GM12878 (cell line): ENCODE data around the gene XPO5. TPM values are rescaled to one million over a fixed set of nuclear protein-coding genes. Genes with fewer than 3 reads are reported as not detected.

Source experiments
- ATAC-seq: fragments of 200-7000 bp; cut with Tn5 transposase; 3 replicates; pipeline ENCODE4 v1.9.1; 2020; ENCODE audit warnings: mild to moderate bottlenecking, moderate library complexity
- BruUV-seq: library from RNA; stranded (reverse); fragments of 400-500 nt; replicated peaks from 2 replicates; lab custom pipeline; 2021; lab: Mats Ljungman, UMichigan
- CTCF ChIA-PET: fragments of 300-600 bp; sonication (Branson Sonifier 250); formaldehyde crosslinking; extraction: SDS; loops from one replicate; lab custom pipeline; 2021; ENCODE audit warnings: inconsistent platforms; lab: Yijun Ruan, JAX
- POLR2A ChIA-PET: fragments of 350-600 bp; formaldehyde crosslinking; extraction: SDS; loops from one replicate; lab custom pipeline; 2021; ENCODE audit warnings: inconsistent platforms; lab: Charles Lee
- RAD21 ChIA-PET: fragments of 300-600 bp; sonication (Branson Sonifier 250); formaldehyde crosslinking; loops from one replicate; lab custom pipeline; 2023; ENCODE audit warnings: antibody characterized with exemption; ENCODE audit not compliant: unreplicated experiment; lab: Charles Lee
- SMC1A ChIA-PET: fragments of 300-600 bp; sonication (Branson Sonifier 250); formaldehyde crosslinking; loops from one replicate; lab custom pipeline; 2023; ENCODE audit not compliant: unreplicated experiment, uncharacterized antibody; lab: Charles Lee
- DNase-seq: peaks from one replicate; pipeline ENCODE4 v3.0.0-alpha.2; 2011; ENCODE audit warnings: low read depth, low spot score
- FAIRE-seq: peaks from 3 replicates; lab custom pipeline; 2011; peaks lifted over from hg19 to GRCh38; lab: Jason Lieb, UNC
- H2AFZ ChIP-seq: 2 replicates; pipeline ENCODE4 v1.6.0; 2011; ENCODE audit warnings: low read depth, low read length, control low read depth; ENCODE audit not compliant: control insufficient read depth
- H3K27ac ChIP-seq: 2 replicates; pipeline ENCODE4 v1.5.1; 2011; ENCODE audit warnings: control low read depth; ENCODE audit not compliant: control insufficient read depth, insufficient read depth
- H3K27me3 ChIP-seq, 2 experiments: replicated peaks in 1 of 2; 2 replicates each; pipeline versions ENCODE4 v1.6.0 to v1.6.1; 2011; ENCODE audit warnings: low read length in 1 of 2; ENCODE audit not compliant: control insufficient read depth in 2 of 2, insufficient read depth in 2 of 2
- H3K36me3 ChIP-seq, 2 experiments: 2 replicates each; pipeline ENCODE4 v1.5.1; 2011; ENCODE audit warnings: low read length in 1 of 2; ENCODE audit not compliant: control insufficient read depth in 2 of 2, insufficient read depth in 2 of 2
- H3K4me1 ChIP-seq: 2 replicates; pipeline ENCODE4 v1.6.1; 2011; ENCODE audit warnings: mild to moderate bottlenecking, low read length, moderate library complexity, mixed read lengths; ENCODE audit not compliant: control insufficient read depth, insufficient read depth
- H3K4me2 ChIP-seq: 2 replicates; pipeline ENCODE4 v1.6.0; 2011; ENCODE audit warnings: control low read depth; ENCODE audit not compliant: control insufficient read depth, insufficient read depth
- H3K4me3 ChIP-seq: fragments of 200-600 bp; sonication (generic); 2 replicates; pipeline ENCODE4 v1.5.1; 2016
- H3K79me2 ChIP-seq: 2 replicates; pipeline ENCODE4 v1.6.0; 2011; ENCODE audit warnings: low read length; ENCODE audit not compliant: control insufficient read depth, insufficient read depth
- H3K9ac ChIP-seq: 2 replicates; pipeline ENCODE4 v1.8.0; 2011; ENCODE audit warnings: low read length, control low read depth, mixed read lengths; ENCODE audit not compliant: control insufficient read depth, insufficient read depth
- H3K9me3 ChIP-seq: replicated peaks from 3 replicates; pipeline ENCODE4 v1.5.1; 2011; ENCODE audit warnings: mild to moderate bottlenecking, low read length; ENCODE audit not compliant: control insufficient read depth, insufficient read depth
- H4K20me1 ChIP-seq: 2 replicates; pipeline ENCODE4 v1.6.0; 2011; ENCODE audit not compliant: control insufficient read depth, insufficient read depth
- BHLHE40 ChIP-seq, 2 experiments: fragments of 450-650 bp in 1 of 2; IDR thresholded peaks; 2 replicates each; pipeline ENCODE4 v1.6.1; 2011 to 2017; ENCODE audit warnings: low read depth in 2 of 2, borderline replicate concordance in 1 of 2, improper control_type of control experiment in 1 of 2, low read length in 1 of 2, mild to moderate bottlenecking in 1 of 2
- MEF2A ChIP-seq: IDR thresholded peaks from 2 replicates; pipeline ENCODE4 v1.6.1; 2011; ENCODE audit warnings: low read depth, mild to moderate bottlenecking, low read length, moderate library complexity; ENCODE audit not compliant: insufficient read depth
- NBN ChIP-seq: fragments of 450-650 bp; IDR thresholded peaks from 2 replicates; pipeline ENCODE4 v1.6.1; 2016
- NFYA ChIP-seq: IDR thresholded peaks from 2 replicates; pipeline ENCODE4 v1.6.1; 2011; ENCODE audit warnings: low read depth, mild to moderate bottlenecking, low read length, improper control_type of control experiment, borderline replicate concordance
- PML ChIP-seq: IDR thresholded peaks from 2 replicates; pipeline ENCODE4 v1.6.1; 2012; ENCODE audit warnings: low read length, inconsistent platforms
- ZNF622 ChIP-seq: fragments of 450-650 bp; IDR thresholded peaks from 2 replicates; pipeline ENCODE4 v1.6.1; 2017; ENCODE audit warnings: mild to moderate bottlenecking, inconsistent platforms
- ZSCAN29 ChIP-seq: fragments of 450-650 bp; IDR thresholded peaks from 2 replicates; pipeline ENCODE4 v1.6.1; 2017; ENCODE audit warnings: mild to moderate bottlenecking, moderate library complexity
- WGBS: methylation state at CpG from one replicate; pipeline ENCODE4 v1.1.6; 2016; ENCODE audit warnings: low lambda C conversion rate; ENCODE audit not compliant: insufficient replicate concordance, insufficient coverage; ENCODE audit errors: missing lambda C conversion rate; 5-methylcytosine and 5-hydroxymethylcytosine counted together
- in situ Hi-C: fragments of 300-500 bp; cut with MboI; formaldehyde crosslinking; loops from 9 replicates; pipeline ENCODE4 v1.14.3; 2018; ENCODE audit warnings: mixed read lengths
- intact Hi-C: fragments of 100-400 bp; cut with micrococcal nuclease; formaldehyde crosslinking; loops from one replicate; pipeline ENCODE4 v1.14.2; 2022; ENCODE audit not compliant: unreplicated experiment
- polyA plus RNA-seq, 11 experiments: library from polyadenylated mRNA; depleted of rRNA in 4 of 11; unstranded in 6 of 11; stranded (reverse) in 5 of 11; fragments of >200 nt; fragmentation: Nextera tagmentation in 4 of 11; fragmentation: Illumina TruSeq in 1 of 11; extraction: Ambion mirVana in 4 of 11; extraction: Trizol in 1 of 11; gene quantifications; 1 replicate in 1 of 11; 2 replicates in 10 of 11; pipeline versions ENCODE4 v1.2.1 to v1.2.3, GENCODE V29; 2011 to 2016; ENCODE audit warnings: inconsistent platforms in 2 of 11, missing spikeins in 2 of 11, low read depth in 1 of 11
- total RNA-seq, 4 experiments: library from RNA; depleted of rRNA in 3 of 4; stranded (reverse); fragments of >200 nt in 3 of 4; fragmentation: Illumina TruSeq in 1 of 4; extraction: Trizol in 1 of 4; gene quantifications; 2 replicates each; pipeline versions ENCODE4 v1.2.1 to v1.2.3, GENCODE V29; 2013 to 2021
- TF ChIP-seq, protein P1 (sequence below): fragments of 450-650 bp; formaldehyde crosslinking; IDR thresholded peaks from 2 replicates; pipeline ENCODE4 v1.4.0; 2022; ENCODE audit warnings: mild to moderate bottlenecking, moderate library complexity
- TF ChIP-seq, protein P2 (sequence below), 3 experiments: IDR thresholded peaks in 2 of 3; conservative IDR thresholded peaks in 1 of 3; 2 replicates each; pipeline ENCODE4 v1.5.1; 2011; ENCODE audit warnings: low read depth in 3 of 3, low read length in 3 of 3, mild to moderate bottlenecking in 3 of 3, control low read depth in 2 of 3, moderate library complexity in 2 of 3, inconsistent platforms in 1 of 3, mixed read lengths in 1 of 3; ENCODE audit not compliant: control insufficient read depth in 2 of 3, insufficient read depth in 1 of 3; ENCODE audit errors: extremely low read depth in 1 of 3

The XPO5 gene
- total and polyA plus RNA-seq, 10 of the 15 experiments (the other 5 are each of a cell fraction or from before 2014, with no cell fraction given), result 11.3 to 76.0 (median 41.6) TPM

DNA sequence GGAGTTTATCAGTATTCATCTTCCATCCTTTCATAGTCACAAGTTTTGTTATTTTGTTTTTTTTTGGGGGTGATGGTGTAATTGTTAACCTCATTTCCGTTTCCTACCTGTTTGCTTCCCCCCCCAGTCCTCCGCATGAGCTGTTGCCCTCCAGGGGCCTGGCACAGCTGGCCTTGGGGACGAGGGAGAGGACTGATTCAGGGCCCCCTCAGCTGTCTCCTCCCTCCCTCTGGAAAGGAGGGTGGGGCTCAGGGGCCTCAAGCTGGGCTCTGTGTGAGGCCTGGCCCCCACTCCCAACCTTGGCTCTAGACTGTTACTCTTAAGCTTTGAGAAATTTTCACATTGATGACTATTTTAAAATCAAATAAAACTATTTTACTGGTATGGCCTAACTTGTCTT is 69.7 kb downstream of the XPO5 start (continued):
- TF ChIP-seq NFYA, result no peak
- TF ChIP-seq NBN, result no peak
- no peak for TF ChIP-seq ZSCAN29
- TF ChIP-seq MEF2A, result no peak
- TF ChIP-seq, protein P1, sequence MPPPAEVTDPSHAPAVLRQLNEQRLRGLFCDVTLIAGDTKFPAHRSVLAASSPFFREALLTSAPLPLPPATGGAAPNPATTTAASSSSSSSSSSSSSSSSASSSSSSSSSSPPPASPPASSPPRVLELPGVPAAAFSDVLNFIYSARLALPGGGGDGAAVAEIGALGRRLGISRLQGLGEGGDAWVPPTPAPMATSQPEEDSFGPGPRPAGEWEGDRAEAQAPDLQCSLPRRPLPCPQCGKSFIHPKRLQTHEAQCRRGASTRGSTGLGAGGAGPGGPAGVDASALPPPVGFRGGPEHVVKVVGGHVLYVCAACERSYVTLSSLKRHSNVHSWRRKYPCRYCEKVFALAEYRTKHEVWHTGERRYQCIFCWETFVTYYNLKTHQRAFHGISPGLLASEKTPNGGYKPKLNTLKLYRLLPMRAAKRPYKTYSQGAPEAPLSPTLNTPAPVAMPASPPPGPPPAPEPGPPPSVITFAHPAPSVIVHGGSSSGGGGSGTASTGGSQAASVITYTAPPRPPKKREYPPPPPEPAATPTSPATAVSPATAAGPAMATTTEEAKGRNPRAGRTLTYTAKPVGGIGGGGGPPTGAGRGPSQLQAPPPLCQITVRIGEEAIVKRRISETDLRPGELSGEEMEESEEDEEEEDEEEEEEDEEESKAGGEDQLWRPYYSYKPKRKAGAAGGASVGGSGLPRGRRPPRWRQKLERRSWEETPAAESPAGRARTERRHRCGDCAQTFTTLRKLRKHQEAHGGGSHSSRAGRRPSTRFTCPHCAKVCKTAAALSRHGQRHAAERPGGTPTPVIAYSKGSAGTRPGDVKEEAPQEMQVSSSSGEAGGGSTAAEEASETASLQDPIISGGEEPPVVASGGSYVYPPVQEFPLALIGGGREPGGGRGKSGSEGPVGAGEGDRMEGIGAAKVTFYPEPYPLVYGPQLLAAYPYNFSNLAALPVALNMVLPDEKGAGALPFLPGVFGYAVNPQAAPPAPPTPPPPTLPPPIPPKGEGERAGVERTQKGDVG (CRISPR knock-in tag), result no peak
- no peak for TF ChIP-seq PML
- no peak for TF ChIP-seq ZNF622

DNA sequence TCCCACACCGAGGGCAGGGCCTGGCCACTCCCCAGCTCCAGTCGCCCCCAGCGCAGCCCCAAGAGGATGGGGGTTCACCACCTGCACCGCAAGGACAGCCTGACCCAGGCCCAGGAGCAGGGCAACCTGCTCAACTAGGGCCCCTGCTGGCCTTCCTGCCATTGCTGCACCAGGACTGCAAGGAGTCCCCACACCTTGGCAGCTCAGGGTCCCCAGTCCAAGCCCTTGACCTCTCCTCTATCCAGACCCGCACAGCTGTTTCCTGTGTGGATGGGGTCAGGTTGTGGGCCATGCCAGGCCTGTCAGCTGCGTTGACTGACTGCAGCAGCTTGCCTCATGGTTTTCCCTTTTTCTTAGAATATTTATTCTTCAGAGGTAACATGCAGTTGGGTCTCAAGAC is 70.1 kb downstream of the XPO5 start:
- CTCF ChIA-PET, result interaction anchor here (0.6 to 6.8 kb wide), 50 partner anchors 11 to 521 kb away, joined by 3 to 70 read pairs (median 6); partner anchors contain the start of genes ABCC10, CRIP3, DLK2 and POLR1C
- Histone ChIP-seq H3K4me2 (no peak overlapping the region), H3K27ac (no peak overlapping the region), H2AFZ (no peak overlapping the region), H3K79me2 (no peaks in the 10 kb centered on the region), H3K36me3 (peaks cover 4 to 23% of the 10 kb centered on the region in 2 experiments; a peak in 3 of 4 replicates), H3K9me3 (no peaks in the 10 kb centered on the region), H3K4me3 (no peak overlapping the region), H3K4me1 (peaks cover 4% of the 10 kb centered on the region; the same call in 1 of the 2 replicates), H3K27me3 (peaks cover 0 to 2% of the 10 kb centered on the region in 2 experiments; a peak in 1 of 4 replicates), H4K20me1 (no peaks in the 10 kb centered on the region), H3K9ac (no peak overlapping the region)
- FAIRE-seq (no peak), DNase-seq (no peak), ATAC-seq (no peak)
- no TSS peak for BruUV-seq
- intact Hi-C loops, result loop anchor here (1.0 to 5.0 kb wide), 3 partner anchors 51 to 242 kb away; partner anchors contain the start of gene DLK2
- 81% methylated on average over 6 of the region's 6 CpGs for WGBS
- in situ Hi-C loops, result loop anchor here (5.0 kb wide), 1 partner anchor 248 kb away; no protein-coding TSS in a partner anchor
- RAD21 ChIA-PET, result interaction anchor here (0.7 to 3.3 kb wide), 15 partner anchors 10 to 331 kb away, joined by 3 to 44 read pairs (median 4); partner anchors contain the start of genes DLK2 and DNPH1
- TF ChIP-seq BHLHE40 (IDR thresholded peaks at IDR 0.05; ENCODE audit: borderline replicate concordance in 1 of 2, low read depth in 2 of 2, low read length in 1 of 2), result no peak
- TF ChIP-seq, protein P2, sequence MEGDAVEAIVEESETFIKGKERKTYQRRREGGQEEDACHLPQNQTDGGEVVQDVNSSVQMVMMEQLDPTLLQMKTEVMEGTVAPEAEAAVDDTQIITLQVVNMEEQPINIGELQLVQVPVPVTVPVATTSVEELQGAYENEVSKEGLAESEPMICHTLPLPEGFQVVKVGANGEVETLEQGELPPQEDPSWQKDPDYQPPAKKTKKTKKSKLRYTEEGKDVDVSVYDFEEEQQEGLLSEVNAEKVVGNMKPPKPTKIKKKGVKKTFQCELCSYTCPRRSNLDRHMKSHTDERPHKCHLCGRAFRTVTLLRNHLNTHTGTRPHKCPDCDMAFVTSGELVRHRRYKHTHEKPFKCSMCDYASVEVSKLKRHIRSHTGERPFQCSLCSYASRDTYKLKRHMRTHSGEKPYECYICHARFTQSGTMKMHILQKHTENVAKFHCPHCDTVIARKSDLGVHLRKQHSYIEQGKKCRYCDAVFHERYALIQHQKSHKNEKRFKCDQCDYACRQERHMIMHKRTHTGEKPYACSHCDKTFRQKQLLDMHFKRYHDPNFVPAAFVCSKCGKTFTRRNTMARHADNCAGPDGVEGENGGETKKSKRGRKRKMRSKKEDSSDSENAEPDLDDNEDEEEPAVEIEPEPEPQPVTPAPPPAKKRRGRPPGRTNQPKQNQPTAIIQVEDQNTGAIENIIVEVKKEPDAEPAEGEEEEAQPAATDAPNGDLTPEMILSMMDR (IDR thresholded peaks at IDR 0.05 in 2 of 3, conservative IDR thresholded peaks at IDR 0.05 in 1 of 3; ENCODE audit: control insufficient read depth in 2 of 3, extremely low read depth in 1 of 3, insufficient read depth in 1 of 3, low read depth in 3 of 3, low read length in 3 of 3), result peak in 1 of 3 experiments; percentile 26; a peak in 1 of 6 replicates
- SMC1A ChIA-PET, result interaction anchor here (0.6 to 3.4 kb wide), 21 partner anchors 11 to 363 kb away, joined by 3 to 16 read pairs (median 4); partner anchors contain the start of genes POLR1C and YIPF3
- POLR2A ChIA-PET, result interaction anchor here (0.6 to 0.9 kb wide), 2 partner anchors 45 to 119 kb away, joined by 3 to 5 read pairs; no protein-coding TSS in a partner anchor
